GM10266 (cell line): ENCODE measurements around the gene GFOD1.
A peak's percentile ranks its signal among the peaks of the same experiment; 100 is the strongest.

ENCODE experiments used
- DNase-seq: peaks from one replicate; pipeline ENCODE4 v3.0.0; 2012; ENCODE audit errors: extremely low spot score
- TF ChIP-seq, protein P1 (sequence below): IDR thresholded peaks from 2 replicates; pipeline ENCODE4 v1.5.1; 2012; ENCODE audit warnings: mild to moderate bottlenecking, low read depth; ENCODE audit not compliant: control insufficient read depth, insufficient read depth; ENCODE audit errors: missing control alignments

The GFOD1 gene

DNA sequence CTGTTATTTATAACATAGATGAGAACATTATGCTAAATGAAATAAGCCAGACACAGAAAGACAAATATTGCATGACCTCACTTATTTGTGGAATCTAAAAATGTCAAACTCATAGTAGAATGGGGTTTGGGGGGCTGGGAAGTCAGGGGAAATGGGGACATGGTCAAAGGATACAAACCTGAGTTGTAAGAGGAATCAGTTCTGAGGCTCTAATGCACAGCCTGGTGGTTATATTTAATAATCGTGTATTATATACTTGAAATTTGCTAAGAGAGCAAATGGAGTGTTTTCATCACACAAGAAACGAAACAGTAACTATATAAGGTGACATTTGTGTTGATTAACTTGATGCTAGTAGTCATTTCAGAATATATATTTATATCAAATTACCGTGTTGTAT, 40.8 kb upstream of the GFOD1 start:
- no peak for DNase-seq
- TF ChIP-seq, protein P1, sequence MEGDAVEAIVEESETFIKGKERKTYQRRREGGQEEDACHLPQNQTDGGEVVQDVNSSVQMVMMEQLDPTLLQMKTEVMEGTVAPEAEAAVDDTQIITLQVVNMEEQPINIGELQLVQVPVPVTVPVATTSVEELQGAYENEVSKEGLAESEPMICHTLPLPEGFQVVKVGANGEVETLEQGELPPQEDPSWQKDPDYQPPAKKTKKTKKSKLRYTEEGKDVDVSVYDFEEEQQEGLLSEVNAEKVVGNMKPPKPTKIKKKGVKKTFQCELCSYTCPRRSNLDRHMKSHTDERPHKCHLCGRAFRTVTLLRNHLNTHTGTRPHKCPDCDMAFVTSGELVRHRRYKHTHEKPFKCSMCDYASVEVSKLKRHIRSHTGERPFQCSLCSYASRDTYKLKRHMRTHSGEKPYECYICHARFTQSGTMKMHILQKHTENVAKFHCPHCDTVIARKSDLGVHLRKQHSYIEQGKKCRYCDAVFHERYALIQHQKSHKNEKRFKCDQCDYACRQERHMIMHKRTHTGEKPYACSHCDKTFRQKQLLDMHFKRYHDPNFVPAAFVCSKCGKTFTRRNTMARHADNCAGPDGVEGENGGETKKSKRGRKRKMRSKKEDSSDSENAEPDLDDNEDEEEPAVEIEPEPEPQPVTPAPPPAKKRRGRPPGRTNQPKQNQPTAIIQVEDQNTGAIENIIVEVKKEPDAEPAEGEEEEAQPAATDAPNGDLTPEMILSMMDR: no peak

DNA sequence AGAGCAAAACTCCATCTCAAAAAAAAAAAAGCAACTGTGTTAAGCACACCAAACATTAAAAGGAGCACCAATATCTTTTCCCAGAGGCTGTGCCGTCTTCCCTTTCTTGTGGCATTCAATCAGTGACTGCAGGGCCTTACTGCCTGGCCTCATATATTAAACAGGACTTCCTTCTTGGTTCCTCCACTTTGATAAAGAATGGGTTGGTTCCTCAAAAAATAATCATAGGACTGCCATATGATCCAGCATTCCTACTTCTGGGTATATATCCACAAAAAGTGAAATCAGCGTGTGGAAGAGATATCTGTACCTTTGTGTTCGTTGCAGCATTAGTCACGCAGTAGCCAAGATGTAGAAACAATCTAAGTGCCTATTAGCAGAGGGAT, 40.3 kb upstream of the GFOD1 start:
- no peak for DNase-seq
- TF ChIP-seq, protein P1: no peak

DNA sequence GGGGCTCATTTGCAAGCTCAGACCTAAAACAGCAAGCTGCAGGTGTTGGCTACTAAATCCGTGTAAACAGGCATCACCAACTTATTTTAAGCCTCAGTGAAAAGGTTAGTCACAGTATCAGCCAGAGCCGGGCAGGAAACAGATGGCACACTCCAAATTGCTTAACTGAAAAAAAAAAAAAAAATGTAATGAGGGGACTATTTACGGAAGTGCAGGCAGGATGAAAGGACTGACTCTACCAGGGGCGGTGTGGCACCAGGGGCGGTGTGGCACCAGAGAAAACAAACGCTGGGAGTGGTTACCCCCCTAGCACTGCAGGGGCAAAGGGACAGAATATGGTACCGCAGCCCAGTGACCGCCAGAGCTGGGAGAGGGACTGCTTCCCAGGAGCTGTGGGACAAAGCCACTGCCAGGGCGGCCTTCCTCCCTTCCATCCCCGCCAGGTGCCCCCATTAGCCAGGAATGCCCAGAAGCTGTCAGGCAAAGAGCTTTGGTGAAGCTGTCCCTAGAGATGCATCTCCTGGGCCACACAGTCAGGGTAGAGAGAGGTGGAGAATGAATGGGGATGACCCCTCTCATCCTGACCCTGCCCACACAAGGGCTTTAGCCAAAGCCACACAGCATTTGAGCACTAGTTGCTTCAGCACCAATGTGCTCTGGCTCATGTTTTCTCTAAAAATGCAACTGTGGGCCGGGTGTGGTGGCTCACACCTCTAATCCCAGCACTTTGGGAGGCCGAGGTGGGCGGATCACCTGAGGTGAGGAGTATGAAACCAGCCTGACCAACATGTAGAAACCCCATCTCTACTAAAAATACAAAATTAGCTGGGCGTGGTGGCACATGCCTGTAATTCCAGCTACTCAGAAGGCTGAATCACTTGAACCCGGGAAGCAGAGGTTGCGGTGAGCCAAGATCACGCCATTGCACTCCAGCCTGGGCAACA, 39.6 kb upstream of the GFOD1 start:
- peak; percentile 47 for DNase-seq
- TF ChIP-seq, protein P1: no peak

DNA sequence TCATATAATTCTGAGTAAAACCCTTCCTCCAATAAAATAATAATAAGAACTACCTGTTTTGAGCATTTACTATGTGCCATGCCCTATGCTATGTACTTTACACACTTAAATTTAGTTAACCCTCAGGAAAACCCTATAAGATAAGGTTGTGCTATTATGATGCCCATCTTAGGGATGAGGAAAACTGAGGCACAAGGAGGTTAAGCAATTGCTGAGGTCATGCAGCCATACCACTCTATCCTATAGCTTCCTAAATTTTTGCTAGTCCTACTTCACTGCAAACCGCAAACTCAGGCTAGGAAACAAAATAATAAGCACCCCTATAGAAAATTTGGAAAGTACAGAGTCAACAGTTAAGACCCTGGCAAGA, 38.9 kb upstream of the GFOD1 start:
- TF ChIP-seq, protein P1: no peak
- DNase-seq: no peak

DNA sequence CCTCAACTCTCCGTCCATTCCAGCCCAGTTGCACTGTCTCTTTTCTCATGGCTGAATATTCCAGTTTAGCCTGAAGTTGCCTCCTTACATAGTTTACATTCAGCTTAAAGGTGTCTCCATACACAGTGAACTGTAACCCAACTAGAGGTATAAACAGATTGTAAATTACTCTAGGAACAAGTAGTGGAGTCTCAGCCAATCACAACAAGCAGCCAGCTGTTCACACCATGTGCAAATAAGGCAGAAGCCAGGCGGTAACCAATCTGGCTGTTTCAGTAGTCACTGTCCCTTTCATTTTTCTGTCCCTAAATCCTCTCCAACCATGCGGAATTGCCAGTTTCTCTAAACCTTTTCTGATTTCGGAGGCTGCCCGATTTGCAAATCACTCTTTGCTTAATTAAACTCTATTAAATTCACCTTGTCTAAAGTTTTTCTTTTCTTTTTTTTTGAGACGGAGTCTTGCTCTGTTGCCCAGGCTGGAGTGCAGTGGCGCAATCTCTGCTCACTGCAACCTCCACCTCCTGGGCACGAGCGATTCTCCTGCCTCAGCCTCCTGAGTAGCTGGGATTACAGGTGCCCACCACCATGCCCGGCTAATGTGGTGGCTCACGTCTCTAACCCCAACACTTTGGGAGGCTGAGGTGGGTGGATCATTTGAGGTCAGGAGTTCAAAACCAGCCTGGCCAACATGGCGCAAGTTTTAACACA, 37.6 kb upstream of the GFOD1 start:
- no peak for DNase-seq
- TF ChIP-seq, protein P1: no peak

DNA sequence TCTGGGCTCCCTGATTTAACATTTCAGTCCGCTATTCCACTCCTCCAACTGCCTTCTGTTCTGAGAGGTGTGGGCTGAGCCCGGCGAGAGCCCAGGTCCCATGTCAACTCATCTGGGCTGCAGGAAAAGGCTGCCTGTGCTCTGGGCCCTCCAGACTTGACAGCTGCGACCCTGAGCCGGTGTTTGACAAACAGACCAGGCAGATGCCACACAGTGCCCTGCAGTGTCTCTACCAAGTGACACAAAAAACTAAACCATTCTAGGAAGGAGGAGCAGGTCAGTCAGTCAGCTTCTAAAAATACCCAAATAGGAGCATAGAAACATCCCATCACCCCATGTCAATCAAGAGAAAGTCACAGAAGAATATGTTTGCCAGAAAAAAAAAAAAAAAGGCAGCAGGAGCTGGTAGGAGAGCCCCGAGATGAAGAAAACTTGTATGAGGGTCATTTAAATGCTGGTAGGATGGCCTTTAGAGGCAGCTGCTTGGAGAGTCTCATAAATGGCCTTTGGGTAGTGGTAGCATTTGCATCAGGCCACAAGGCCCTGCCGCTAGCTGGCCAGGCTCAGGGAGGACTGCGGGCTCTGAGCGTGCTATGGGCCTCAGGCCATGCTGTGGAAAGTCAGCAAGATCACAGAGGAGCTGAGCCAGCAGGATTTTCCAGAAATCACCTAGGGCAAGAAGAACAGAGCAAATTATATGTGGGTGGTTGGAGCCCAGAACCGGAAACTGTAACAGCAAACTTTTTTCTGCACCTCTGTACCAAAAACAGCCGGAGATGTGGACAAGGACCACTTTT, 36.6 kb upstream of the GFOD1 start:
- TF ChIP-seq, protein P1: no peak
- no peak for DNase-seq

DNA sequence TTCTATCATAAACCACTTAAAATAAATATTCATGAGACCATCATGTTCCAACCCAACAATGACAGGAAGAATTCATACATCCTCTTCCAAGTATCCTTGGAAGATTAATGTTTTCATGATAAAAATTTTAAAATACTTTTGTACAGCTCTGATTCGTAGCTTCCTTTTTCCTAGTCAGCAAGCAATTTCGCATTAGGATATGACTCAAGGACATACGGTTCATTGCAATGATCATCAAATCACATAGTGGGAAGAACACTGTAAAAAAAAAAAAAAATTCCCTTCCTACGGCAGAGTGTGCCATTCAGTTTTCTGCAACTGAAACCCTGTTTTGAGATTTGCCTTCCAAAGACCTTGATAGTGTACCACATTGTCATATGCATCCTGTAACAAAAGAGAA, 35.3 kb upstream of the GFOD1 start:
- TF ChIP-seq, protein P1: no peak
- no peak for DNase-seq
